Ishikawa (cell line): Measurements from ENCODE around the gene ZCCHC17.

ENCODE experiments used
- CEBPB ChIP-seq: IDR thresholded peaks from 2 replicates; pipeline ENCODE4 v1.6.1; 2012
- CREB1 ChIP-seq: IDR thresholded peaks from 2 replicates; pipeline ENCODE4 v1.6.1; 2012; ENCODE audit warnings: low read depth
- EGR1 ChIP-seq: IDR thresholded peaks from 2 replicates; pipeline ENCODE4 v1.6.1; 2012
- EP300 ChIP-seq: IDR thresholded peaks from 2 replicates; pipeline ENCODE4 v1.6.1; 2012; ENCODE audit warnings: borderline replicate concordance
- FOXM1 ChIP-seq: IDR thresholded peaks from 2 replicates; pipeline ENCODE4 v1.6.1; 2012; ENCODE audit warnings: low read depth, borderline replicate concordance
- NFIC ChIP-seq: IDR thresholded peaks from 2 replicates; pipeline ENCODE4 v1.6.1; 2012
- RAD21 ChIP-seq: IDR thresholded peaks from 2 replicates; pipeline ENCODE4 v1.6.1; 2012; ENCODE audit warnings: low read depth
- TAF1 ChIP-seq: IDR thresholded peaks from 2 replicates; pipeline ENCODE4 v1.6.1; 2012; ENCODE audit warnings: low read depth, mild to moderate bottlenecking
- TCF12 ChIP-seq: IDR thresholded peaks from 2 replicates; pipeline ENCODE4 v1.6.1; 2012; ENCODE audit warnings: low read depth
- TEAD4 ChIP-seq: IDR thresholded peaks from 2 replicates; pipeline ENCODE4 v1.6.1; 2012
- YY1 ChIP-seq: IDR thresholded peaks from 2 replicates; pipeline ENCODE4 v1.6.1; 2012; ENCODE audit warnings: low read depth
- ZBTB7A ChIP-seq: IDR thresholded peaks from 2 replicates; pipeline ENCODE4 v1.6.1; 2012; ENCODE audit warnings: low read depth
- TF ChIP-seq, protein P1 (sequence below): IDR thresholded peaks from 2 replicates; pipeline ENCODE4 v1.6.1; 2012
- TF ChIP-seq, protein P2 (sequence below): IDR thresholded peaks from 2 replicates; pipeline ENCODE4 v1.6.1; 2012; ENCODE audit warnings: low read depth, mild to moderate bottlenecking
- TF ChIP-seq, protein P3 (sequence below): IDR thresholded peaks from 2 replicates; pipeline ENCODE4 v1.6.1; 2012

ZCCHC17 gene

DNA sequence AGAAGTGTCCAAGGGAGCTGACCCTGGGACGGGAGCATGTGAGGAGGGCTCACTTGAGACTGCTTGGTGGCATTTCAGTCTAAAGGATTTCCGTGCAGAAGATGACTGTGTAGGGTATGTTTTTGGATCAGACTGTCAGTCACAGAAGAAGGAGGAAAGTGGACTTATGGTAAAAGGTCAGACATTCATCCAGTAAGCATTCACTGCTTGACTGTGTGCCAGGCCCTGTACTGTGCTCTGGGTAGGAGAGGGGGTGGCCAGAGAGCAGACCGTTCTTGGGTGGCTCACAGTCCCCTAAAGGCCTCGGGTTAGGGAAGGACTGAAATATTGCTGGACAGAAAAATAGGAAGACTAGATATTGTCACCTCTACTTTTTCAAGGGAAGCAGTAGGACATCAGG is 114.0 kb downstream of the ZCCHC17 start:
- TF ChIP-seq, protein P1, sequence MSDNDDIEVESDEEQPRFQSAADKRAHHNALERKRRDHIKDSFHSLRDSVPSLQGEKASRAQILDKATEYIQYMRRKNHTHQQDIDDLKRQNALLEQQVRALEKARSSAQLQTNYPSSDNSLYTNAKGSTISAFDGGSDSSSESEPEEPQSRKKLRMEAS, result no peak
- TF ChIP-seq EP300 (no peak), ZBTB7A (no peak), EGR1 (no peak), TAF1 (no peak), RAD21 (no peak), YY1 (no peak), CEBPB (no peak), NFIC (no peak), CREB1 (no peak), TCF12 (no peak), FOXM1 (no peak), TEAD4 (no peak)
- TF ChIP-seq, protein P2, sequence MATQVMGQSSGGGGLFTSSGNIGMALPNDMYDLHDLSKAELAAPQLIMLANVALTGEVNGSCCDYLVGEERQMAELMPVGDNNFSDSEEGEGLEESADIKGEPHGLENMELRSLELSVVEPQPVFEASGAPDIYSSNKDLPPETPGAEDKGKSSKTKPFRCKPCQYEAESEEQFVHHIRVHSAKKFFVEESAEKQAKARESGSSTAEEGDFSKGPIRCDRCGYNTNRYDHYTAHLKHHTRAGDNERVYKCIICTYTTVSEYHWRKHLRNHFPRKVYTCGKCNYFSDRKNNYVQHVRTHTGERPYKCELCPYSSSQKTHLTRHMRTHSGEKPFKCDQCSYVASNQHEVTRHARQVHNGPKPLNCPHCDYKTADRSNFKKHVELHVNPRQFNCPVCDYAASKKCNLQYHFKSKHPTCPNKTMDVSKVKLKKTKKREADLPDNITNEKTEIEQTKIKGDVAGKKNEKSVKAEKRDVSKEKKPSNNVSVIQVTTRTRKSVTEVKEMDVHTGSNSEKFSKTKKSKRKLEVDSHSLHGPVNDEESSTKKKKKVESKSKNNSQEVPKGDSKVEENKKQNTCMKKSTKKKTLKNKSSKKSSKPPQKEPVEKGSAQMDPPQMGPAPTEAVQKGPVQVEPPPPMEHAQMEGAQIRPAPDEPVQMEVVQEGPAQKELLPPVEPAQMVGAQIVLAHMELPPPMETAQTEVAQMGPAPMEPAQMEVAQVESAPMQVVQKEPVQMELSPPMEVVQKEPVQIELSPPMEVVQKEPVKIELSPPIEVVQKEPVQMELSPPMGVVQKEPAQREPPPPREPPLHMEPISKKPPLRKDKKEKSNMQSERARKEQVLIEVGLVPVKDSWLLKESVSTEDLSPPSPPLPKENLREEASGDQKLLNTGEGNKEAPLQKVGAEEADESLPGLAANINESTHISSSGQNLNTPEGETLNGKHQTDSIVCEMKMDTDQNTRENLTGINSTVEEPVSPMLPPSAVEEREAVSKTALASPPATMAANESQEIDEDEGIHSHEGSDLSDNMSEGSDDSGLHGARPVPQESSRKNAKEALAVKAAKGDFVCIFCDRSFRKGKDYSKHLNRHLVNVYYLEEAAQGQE, result no peak
- TF ChIP-seq, protein P3, sequence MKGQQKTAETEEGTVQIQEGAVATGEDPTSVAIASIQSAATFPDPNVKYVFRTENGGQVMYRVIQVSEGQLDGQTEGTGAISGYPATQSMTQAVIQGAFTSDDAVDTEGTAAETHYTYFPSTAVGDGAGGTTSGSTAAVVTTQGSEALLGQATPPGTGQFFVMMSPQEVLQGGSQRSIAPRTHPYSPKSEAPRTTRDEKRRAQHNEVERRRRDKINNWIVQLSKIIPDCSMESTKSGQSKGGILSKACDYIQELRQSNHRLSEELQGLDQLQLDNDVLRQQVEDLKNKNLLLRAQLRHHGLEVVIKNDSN, result no peak

DNA sequence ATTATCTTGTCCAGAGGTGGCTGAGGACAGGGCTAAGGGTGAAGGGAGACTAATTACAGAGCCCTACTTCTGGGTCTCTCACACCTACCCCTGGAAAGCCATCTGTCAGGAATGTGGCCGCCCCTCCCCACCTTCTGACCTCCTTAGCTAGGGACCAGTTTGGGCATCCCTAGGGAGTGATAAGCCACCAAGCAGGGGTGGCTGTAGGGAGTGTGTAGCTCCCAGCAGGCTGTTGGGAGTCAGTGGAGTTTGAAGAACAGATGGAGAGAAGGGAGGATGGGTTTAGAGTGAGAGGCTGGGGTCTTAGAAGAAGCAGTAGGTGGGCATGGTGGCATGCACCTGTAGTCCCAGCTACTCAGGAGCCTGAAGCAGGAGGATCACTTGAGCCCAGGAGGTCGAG is 115.4 kb downstream of the ZCCHC17 start:
- TF ChIP-seq, protein P1, result no peak
- TF ChIP-seq, protein P3, result no peak
- TF ChIP-seq FOXM1, result no peak
- no peak for TF ChIP-seq TAF1

DNA sequence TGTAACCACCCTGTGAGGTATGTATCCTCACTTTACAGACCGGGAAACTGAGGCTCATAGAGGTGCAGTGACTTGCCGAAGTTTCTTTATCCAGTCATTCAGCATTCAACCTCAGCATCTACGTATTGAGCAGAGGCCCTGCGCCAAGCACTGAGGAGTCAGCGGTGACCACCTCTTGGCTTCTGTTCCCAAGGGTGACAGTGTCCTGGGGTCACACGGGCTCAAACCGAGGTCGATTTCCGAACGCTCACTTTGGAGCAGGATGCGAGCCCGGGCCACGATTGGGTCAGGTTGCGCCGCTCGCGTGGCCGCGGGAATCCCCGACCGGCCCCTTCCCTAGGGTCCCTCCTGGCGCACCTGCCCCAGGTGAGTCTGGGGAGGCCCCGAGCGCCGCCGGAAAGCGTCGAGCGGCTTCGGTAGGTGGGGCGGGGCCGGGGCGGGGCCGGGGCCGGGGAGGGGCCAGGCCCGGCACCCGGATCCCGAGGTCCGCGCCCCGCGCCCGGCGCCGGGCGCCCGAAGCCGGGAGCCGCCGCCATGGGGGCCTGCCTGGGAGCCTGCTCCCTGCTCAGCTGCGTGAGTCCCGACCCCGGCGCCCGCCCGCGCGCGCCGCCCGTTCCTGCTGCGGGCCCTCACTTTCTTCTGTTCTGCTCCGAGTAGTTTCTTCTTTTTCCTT is 116.0 kb downstream of the ZCCHC17 start, which contains the start of gene SERINC2:
SERINC2 (plus strand) TSS at position 482 of the 673 bp plus-strand sequence; CDS start at position 535, 53 bp downstream.
- TF ChIP-seq, protein P1, result no peak
- TF ChIP-seq, protein P2, result no peak
- TF ChIP-seq RAD21, result no peak
- peak; percentile 6; the same call in 1 of the 2 replicates for TF ChIP-seq TCF12
- 0 out of 2 replicates have a peak, but pooled peaks have one; percentile 52 for TF ChIP-seq ZBTB7A
- TF ChIP-seq YY1, result 0 out of 2 replicates have a peak, but pooled peaks have one; percentile 27

DNA sequence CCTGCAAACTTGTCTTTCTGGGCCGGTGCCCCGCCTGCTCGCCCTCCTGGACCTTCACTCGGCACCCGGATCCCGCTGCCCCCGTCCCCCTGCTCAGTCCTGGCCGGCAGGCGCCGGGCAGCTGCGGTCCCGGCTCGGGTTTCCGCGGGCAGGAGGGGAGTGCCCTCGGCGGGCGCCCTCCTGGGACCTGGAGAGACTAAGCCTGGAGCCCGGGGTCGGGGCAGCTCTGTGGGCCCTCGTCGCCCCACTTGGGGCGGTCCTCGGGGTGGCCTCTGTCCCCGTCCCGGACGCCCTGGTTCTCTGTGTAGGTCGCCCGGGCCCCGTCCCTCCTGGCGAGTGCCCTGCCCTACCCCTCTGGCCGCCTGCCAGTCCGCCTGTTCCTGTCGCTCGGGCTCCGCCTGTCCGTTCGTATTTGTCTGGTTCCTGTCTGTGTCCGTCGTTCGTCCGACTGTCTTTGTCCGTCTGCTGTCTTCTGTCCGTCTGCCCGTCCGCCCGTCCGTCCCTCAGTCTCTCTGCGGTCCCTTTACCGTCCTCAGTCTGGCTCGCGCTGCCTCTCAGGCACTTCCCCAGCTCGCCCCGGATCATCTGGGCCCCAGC is 116.7 kb downstream of the ZCCHC17 start:
- TF ChIP-seq NFIC (peak; percentile 82), FOXM1 (no peak), TAF1 (peak; percentile 34; the same call in 1 of the 2 replicates)
